Chondrocyte (in vitro differentiated cells): ENCODE measurements around the gene CAMKK1. TPM values are rescaled to one million over a fixed set of nuclear protein-coding genes. Genes with fewer than 3 reads are reported as not detected.
"Not testable (repeated sequence)": the region's sequence is repeated elsewhere in the genome, so short reads cannot be mapped to it uniquely, and the experiment has no call there.

Source experiments
- DNase-seq: peaks from one replicate; pipeline ENCODE4 v3.0.0; 2021; ENCODE audit warnings: mixed read lengths, low spot score
- H3K27ac Mint-ChIP-seq: one replicate; pipeline ENCODE4 v1.8.0; 2021; ENCODE audit warnings: mild to moderate bottlenecking, moderate library complexity, mixed read lengths; ENCODE audit not compliant: unreplicated experiment
- H3K27me3 Mint-ChIP-seq: 2 replicates; pipeline ENCODE4 v1.8.0; 2021; ENCODE audit warnings: low read depth, mixed read lengths
- H3K36me3 Mint-ChIP-seq: 2 replicates; pipeline ENCODE4 v1.8.0; 2021; ENCODE audit warnings: low read depth, mixed read lengths
- H3K4me1 Mint-ChIP-seq: 2 replicates; pipeline ENCODE4 v1.8.0; 2021; ENCODE audit warnings: low read depth, mild to moderate bottlenecking, mixed read lengths
- H3K4me3 Mint-ChIP-seq: one replicate; pipeline ENCODE4 v1.8.0; 2021; ENCODE audit warnings: mild to moderate bottlenecking, moderate library complexity, mixed read lengths; ENCODE audit not compliant: unreplicated experiment
- H3K9me3 Mint-ChIP-seq: 2 replicates; pipeline ENCODE4 v1.8.0; 2021; ENCODE audit warnings: low read depth, mixed read lengths
- total RNA-seq: library from RNA; stranded (reverse); gene quantifications from 3 replicates; pipeline ENCODE4 v1.2.1, GENCODE V29; 2021
- TF ChIP-seq, protein P1 (sequence below): fragments of 200-600 bp; sonication (generic); IDR thresholded peaks from 2 replicates; pipeline ENCODE4 v1.5.0; 2021; ENCODE audit warnings: antibody characterized with exemption, mild to moderate bottlenecking, moderate library complexity

Gene CAMKK1
- total RNA-seq, 1 donor from 2014 or later: 5.1 TPM

DNA sequence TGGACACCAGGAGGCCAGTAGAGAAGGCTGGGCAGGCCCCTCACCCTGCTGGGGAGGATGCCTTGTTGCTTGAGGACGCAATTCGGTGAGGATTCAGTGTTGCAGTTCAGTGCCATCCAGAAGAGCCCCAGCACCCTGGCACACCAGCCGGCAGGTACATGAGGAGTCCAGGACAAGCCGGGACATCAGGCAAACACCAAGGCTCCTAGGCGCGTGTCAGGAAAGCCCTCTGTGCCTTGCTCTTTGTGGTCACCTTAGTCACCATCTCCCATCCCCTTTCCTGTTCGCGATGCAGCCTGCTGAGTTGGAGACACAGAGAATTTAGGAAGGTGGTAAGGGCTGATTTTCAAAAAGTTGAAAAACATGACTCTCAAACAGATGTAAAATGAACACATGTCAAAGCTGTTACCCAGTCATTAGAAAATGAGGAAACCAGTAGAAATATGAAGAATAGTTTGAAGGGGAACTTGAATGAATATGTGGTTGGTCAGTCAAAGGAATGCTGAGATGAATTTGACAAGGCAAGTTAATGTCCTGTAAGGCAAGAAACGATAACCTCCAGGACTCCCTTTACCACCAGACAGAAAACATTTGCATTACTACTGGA, 44.5 kb downstream of the CAMKK1 start:
- TF ChIP-seq, protein P1, sequence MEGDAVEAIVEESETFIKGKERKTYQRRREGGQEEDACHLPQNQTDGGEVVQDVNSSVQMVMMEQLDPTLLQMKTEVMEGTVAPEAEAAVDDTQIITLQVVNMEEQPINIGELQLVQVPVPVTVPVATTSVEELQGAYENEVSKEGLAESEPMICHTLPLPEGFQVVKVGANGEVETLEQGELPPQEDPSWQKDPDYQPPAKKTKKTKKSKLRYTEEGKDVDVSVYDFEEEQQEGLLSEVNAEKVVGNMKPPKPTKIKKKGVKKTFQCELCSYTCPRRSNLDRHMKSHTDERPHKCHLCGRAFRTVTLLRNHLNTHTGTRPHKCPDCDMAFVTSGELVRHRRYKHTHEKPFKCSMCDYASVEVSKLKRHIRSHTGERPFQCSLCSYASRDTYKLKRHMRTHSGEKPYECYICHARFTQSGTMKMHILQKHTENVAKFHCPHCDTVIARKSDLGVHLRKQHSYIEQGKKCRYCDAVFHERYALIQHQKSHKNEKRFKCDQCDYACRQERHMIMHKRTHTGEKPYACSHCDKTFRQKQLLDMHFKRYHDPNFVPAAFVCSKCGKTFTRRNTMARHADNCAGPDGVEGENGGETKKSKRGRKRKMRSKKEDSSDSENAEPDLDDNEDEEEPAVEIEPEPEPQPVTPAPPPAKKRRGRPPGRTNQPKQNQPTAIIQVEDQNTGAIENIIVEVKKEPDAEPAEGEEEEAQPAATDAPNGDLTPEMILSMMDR: no peak
- Mint-ChIP-seq H3K36me3 (peaks cover 1% of the 10 kb centered on the region), H3K27me3 (peaks cover 6% of the 10 kb centered on the region), H3K9me3 (no peaks in the 10 kb centered on the region), H3K27ac (no peak overlapping the region), H3K4me3 (no peak overlapping the region), H3K4me1 (peaks cover 18% of the 10 kb centered on the region)
- no peak for DNase-seq

DNA sequence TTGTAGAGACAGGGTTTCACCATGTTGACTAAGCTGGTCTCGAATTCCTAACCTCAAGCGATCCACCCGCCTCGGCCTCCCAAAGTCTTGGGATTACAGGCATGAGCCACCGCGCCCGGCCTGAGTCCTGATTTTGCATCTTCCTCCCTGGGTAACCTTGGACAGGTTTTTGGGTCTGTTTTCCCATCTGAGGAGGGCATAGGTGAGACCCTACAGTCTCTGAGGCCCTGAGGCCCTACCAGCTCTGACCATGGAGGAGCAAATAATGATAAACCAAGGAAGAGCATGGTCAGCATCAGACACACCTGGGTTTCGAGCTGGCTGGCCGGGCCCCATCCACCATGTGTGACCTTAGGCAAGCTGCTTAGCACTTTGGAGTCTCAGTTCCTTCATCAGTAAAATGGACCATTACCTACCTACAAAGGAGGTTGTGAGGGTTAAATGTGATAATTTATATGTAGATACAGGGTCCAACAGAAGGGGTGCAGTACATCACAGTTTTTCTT, 45.6 kb downstream of the CAMKK1 start:
- no peak overlapping the region for H3K27ac Mint-ChIP-seq
- H3K27me3 Mint-ChIP-seq: peaks cover 6% of the 10 kb centered on the region
- H3K4me3 Mint-ChIP-seq: peak overlapping the region; percentile 35
- TF ChIP-seq, protein P1: no peak
- H3K36me3 Mint-ChIP-seq: peaks cover 3% of the 10 kb centered on the region
- DNase-seq: no peak
- no peaks in the 10 kb centered on the region for H3K9me3 Mint-ChIP-seq
- peaks cover 18% of the 10 kb centered on the region for H3K4me1 Mint-ChIP-seq

DNA sequence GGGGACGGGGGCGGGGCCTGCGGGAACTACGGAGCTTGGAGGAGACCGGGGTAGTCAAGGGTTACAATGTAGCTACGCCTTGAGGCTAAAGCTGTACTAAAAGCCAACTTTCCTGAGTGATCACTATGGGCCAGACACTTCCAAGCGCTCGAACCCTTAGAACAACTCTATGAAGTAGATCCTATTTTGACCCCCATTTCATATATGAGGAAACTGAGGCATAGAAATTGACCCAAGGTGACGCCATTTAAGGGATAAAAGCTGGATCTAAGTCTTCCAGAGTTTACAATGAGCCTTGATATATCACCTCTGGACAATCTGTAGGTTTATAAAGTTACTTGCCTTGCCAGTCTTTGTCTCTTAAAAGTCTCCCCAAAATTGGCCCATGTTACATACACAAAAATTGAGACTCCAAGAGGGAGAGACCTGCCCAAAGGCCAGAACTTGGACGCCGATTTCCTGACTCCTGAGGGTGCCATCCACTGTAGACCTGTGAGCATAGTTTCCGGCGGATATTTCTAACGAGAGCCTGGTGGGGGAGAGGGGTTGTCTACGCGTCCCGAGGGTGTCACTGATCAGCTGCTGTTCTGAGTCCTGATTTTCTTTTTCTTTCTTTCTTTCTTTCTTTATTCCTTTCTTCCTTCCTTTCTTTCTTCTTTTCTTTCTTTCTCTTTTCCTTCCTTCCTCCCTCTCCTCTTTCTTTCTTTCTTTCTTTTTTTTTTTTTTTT, 46.3 kb downstream of the CAMKK1 start:
- Mint-ChIP-seq H3K4me1 (peaks cover 18% of the 10 kb centered on the region), H3K27ac (no peak overlapping the region), H3K36me3 (peaks cover 3% of the 10 kb centered on the region), H3K9me3 (no peaks in the 10 kb centered on the region), H3K4me3 (peak overlapping the region; percentile 55), H3K27me3 (peaks cover 6% of the 10 kb centered on the region)
- TF ChIP-seq, protein P1: no peak
- DNase-seq: no peak

DNA sequence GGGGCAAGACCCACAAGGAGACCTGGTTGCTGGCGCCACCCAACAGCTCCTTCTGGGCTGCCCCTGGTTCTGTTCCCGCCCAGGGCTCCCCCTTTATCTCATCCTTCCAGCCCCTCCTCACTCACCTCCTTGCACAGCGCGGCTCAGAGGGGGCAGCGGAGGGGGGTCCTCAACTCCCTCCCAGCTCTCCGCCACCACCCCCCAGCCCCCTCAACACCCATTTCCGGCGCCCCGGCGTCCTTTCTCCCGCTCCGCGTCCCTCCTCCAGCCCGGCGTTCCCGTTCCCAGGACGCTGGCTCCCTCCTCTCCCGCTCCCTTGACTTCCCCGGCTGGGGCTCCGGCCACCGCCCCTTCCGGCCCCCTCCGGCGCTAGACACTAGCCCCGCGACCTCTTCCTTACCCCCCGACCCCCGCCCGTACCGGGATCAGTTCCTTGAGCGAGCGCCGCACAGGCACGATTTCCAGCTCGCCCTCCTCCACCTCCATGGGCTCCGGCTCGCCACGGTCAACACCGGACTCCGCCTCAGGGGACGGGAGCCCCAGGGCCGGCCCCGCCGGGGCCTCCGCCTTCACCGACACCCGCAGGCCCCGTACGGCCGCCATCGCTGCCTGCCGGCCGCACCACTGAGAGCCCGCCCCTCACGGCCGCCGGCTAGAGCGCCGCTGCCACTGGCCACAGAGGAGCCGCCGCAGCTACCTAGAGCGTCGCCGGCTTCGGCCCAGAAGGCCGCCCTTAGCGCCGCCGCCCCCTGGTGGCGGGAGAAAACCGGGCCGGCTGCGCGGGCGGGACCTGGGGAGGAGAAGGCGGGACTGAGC, 47.0 kb downstream of the CAMKK1 start, which contains the start of gene NCBP3:
Gene NCBP3, minus strand, starts transcription at position 626 of the 816 bp plus-strand sequence. Its CDS starts 23 bp downstream, at position 603.
- Mint-ChIP-seq H3K4me3 (peak within 1 kb of the TSS; percentile 93), H3K27ac (peak within 1 kb of the TSS; percentile 91), H3K4me1 (peaks cover 18% of the 10 kb centered on the region), H3K36me3 (peaks cover 6% of the 10 kb centered on the region), H3K27me3 (peaks cover 4% of the 10 kb centered on the region), H3K9me3 (no peaks in the 10 kb centered on the region)
- no peak for DNase-seq
- TF ChIP-seq, protein P1: peak; percentile 93

DNA sequence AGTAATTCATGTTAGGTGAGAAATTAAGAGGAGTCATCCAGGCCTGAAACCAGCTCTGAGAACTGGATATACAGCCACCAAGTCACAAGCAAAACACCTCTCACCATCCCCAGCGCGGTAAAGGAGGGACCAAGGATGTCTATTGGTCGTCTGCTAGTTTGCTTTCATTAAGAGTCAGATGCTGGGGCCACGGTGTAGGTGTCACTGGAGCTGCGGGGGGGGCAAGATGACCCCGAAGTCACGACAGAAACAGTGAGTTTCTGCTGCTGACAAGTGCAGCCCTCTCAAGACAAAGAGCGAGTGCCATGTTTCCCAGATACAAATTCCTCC, 47.6 kb downstream of the CAMKK1 start:
- TF ChIP-seq, protein P1: no peak

DNA sequence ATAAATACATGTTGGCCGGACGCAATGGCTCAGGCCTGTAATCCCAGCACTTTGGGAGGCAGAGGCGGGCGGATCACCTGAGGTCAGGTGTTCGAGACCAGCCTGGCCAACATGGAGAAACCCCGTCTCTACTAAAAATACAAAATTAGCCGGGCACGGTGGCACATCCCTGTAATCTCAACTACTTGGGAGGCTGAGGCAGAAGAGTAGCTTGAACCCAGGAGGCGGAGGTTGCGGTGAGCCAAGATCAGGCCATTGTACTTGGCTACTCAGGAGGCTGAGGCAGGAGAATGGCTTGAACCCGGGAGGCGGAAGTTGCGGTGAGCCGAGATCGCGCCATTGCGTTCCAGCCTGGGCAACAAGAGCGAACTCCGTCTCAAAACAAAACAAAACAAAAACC, 48.3 kb downstream of the CAMKK1 start:
- Mint-ChIP-seq H3K4me3 (peak overlapping the region; percentile 93), H3K4me1 (peaks cover 18% of the 10 kb centered on the region), H3K36me3 (peaks cover 14% of the 10 kb centered on the region)
- DNase-seq, H3K27ac Mint-ChIP-seq, H3K27me3 Mint-ChIP-seq, H3K9me3 Mint-ChIP-seq: not testable (repeated sequence)

More for the DNA sequence above, 47.6 kb downstream of the CAMKK1 start:
- Mint-ChIP-seq H3K9me3 (no peaks in the 10 kb centered on the region), H3K36me3 (peaks cover 10% of the 10 kb centered on the region), H3K27me3 (peaks cover 2% of the 10 kb centered on the region), H3K4me1 (peaks cover 18% of the 10 kb centered on the region), H3K27ac (peak overlapping the region; percentile 91), H3K4me3 (peak overlapping the region; percentile 93)
- DNase-seq: no peak
